Measurements from ENCODE around the gene SERF1B.
"Not testable (repeated sequence)": the region's sequence is repeated elsewhere in the genome, so short reads cannot be mapped to it uniquely, and the experiment has no call there.

DNA sequence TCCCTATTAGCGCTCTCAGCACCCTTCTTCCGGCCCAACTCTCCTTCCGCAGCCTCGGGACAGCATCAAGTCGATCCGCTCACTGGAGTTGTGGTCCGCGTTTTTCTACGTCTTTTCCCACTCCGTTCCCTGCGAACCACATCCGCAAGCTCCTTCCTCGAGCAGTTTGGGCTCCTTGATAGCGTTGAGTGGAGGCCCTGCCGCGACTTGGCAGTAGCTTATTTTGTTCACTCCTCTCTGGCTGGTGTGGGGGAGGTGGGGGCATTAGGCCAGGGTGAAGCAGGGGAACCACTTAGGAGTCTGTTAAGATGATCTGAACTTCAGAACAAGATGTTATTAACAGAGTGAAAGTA, 24.7 kb downstream of the SERF1B start:
- TF ChIP-seq, protein P1, sequence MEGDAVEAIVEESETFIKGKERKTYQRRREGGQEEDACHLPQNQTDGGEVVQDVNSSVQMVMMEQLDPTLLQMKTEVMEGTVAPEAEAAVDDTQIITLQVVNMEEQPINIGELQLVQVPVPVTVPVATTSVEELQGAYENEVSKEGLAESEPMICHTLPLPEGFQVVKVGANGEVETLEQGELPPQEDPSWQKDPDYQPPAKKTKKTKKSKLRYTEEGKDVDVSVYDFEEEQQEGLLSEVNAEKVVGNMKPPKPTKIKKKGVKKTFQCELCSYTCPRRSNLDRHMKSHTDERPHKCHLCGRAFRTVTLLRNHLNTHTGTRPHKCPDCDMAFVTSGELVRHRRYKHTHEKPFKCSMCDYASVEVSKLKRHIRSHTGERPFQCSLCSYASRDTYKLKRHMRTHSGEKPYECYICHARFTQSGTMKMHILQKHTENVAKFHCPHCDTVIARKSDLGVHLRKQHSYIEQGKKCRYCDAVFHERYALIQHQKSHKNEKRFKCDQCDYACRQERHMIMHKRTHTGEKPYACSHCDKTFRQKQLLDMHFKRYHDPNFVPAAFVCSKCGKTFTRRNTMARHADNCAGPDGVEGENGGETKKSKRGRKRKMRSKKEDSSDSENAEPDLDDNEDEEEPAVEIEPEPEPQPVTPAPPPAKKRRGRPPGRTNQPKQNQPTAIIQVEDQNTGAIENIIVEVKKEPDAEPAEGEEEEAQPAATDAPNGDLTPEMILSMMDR (optimal IDR thresholded peaks at IDR 0.05 in 1 of 3, IDR thresholded peaks at IDR 0.05 in 1 of 3, conservative IDR thresholded peaks at IDR 0.05 in 1 of 3; ENCODE audit: extremely low read depth in 1 of 3, insufficient read depth in 2 of 3, low read length in 3 of 3): not testable (repeated sequence)
- not testable (repeated sequence) for TF ChIP-seq EZH2 (IDR thresholded peaks at IDR 0.05; ENCODE audit: low read length)
